ENCODE results near the gene FKBP9. TPM values are rescaled to one million over a fixed set of nuclear protein-coding genes. Genes with fewer than 3 reads are reported as not detected.
"Not testable (repeated sequence)": the region's sequence is repeated elsewhere in the genome, so short reads cannot be mapped to it uniquely, and the experiment has no call there.

FKBP9 gene
- total and polyA plus RNA-seq, 7 donors, result 10.6 to 42.6 (median 23.2) TPM

- Histone ChIP-seq H3K36me3 (ENCODE audit: insufficient read depth in 1 of 2, low read depth in 1 of 2) (no peaks in the 10 kb centered on the region), H3K4me3 (no peak overlapping the region), H3K9me3 (peaks cover 9% of the 10 kb centered on the region), H3K27ac (no peak overlapping the region), H3K4me1 (no peaks in the 10 kb centered on the region), H3K27me3 (ENCODE audit: insufficient read depth in 3 of 3, low read length in 2 of 3) (no peaks in the 10 kb centered on the region)
- no peak for ATAC-seq
- intact Hi-C loops (cut with DNase I), result loop anchor here in 1 of 2 donors (10.0 kb wide), 1 partner anchor 157 kb away; the partner anchor contains the start of gene RP9
- no peak for DNase-seq
- no peak for TF ChIP-seq CTCF (IDR thresholded peaks at IDR 0.05)
- 81 to 87% (median 87%) methylated on average over 3 of the region's 3 CpGs for WGBS, 3 donors
Measured at GRCh38 chr7:32947420-32947983, 9.7 kb upstream of the FKBP9 start.

- H3K27me3 ChIP-seq (ENCODE audit: insufficient read depth in 3 of 3, low read length in 2 of 3), result no peaks in the 10 kb centered on the region
- WGBS, 3 donors, result 90 to 95% (median 93%) methylated on average over 4 of the region's 4 CpGs
- no peak for TF ChIP-seq CTCF (IDR thresholded peaks at IDR 0.05)
- H3K9me3 ChIP-seq, result peaks cover 9% of the 10 kb centered on the region
- no peaks in the 10 kb centered on the region for H3K36me3 ChIP-seq (ENCODE audit: insufficient read depth in 1 of 2, low read depth in 1 of 2)
- intact Hi-C loops (cut with DNase I), result loop anchor here in 1 of 2 donors (10.0 kb wide), 1 partner anchor 157 kb away; the partner anchor contains the start of gene RP9
- no peaks in the 10 kb centered on the region for H3K4me1 ChIP-seq
- no peak for DNase-seq
- no peak overlapping the region for H3K4me3 ChIP-seq
- no peak overlapping the region for H3K27ac ChIP-seq
- ATAC-seq, result no peak
Measured at GRCh38 chr7:32948202-32948601, 9.0 kb upstream of the FKBP9 start.

- DNase-seq (no peak), ATAC-seq (no peak)
- H3K36me3 ChIP-seq (ENCODE audit: insufficient read depth in 1 of 2, low read depth in 1 of 2), result no peaks in the 10 kb centered on the region
- no peak overlapping the region for H3K27ac ChIP-seq
- H3K4me3 ChIP-seq, result no peak overlapping the region
- H3K4me1 ChIP-seq, result no peaks in the 10 kb centered on the region
- no peak for TF ChIP-seq CTCF (IDR thresholded peaks at IDR 0.05)
- 88 to 96% (median 93%) methylated on average over 1 of the region's 1 CpG for WGBS, 3 donors
- intact Hi-C loops (cut with DNase I), result no loop called here
- H3K27me3 ChIP-seq (ENCODE audit: insufficient read depth in 3 of 3, low read length in 2 of 3), result no peaks in the 10 kb centered on the region
- peaks cover 9% of the 10 kb centered on the region for H3K9me3 ChIP-seq
Measured at GRCh38 chr7:32952876-32953275, 4.4 kb upstream of the FKBP9 start.

GRCh38 chr7:32958046-32959025, 1.1 kb downstream of the FKBP9 start:
- TF ChIP-seq CTCF (IDR thresholded peaks at IDR 0.05), result no peak
- intact Hi-C loops (cut with DNase I), result loop anchor here in 1 of 2 donors (5.0 kb wide), 2 partner anchors 79 to 466 kb away; partner anchors contain the start of gene LSM5
- 12 to 18% (median 16%) methylated on average over 25 to 26 of the region's 26 CpGs for WGBS, 3 donors
- H3K9me3 ChIP-seq, result no peaks in the 10 kb centered on the region
- peak; percentile 64 to 80 for DNase-seq
- peak overlapping the region; percentile 94 for H3K4me3 ChIP-seq
- H3K27me3 ChIP-seq (ENCODE audit: insufficient read depth in 3 of 3, low read length in 2 of 3), result no peaks in the 10 kb centered on the region
- no peaks in the 10 kb centered on the region for H3K36me3 ChIP-seq (ENCODE audit: insufficient read depth in 1 of 2, low read depth in 1 of 2)
- H3K4me1 ChIP-seq, result peaks cover 15% of the 10 kb centered on the region
- ATAC-seq, result peak; percentile 18 to 56 (median 34)
- H3K27ac ChIP-seq, result peak overlapping the region; percentile 89

GRCh38 chr7:32963880-32964301, 6.7 kb downstream of the FKBP9 start:
- ATAC-seq (peak in 3 of 4 donors; percentile 36 to 40 (median 39)), DNase-seq (peak in 1 of 2 donors; percentile 21)
- 34 to 39% (median 38%) methylated on average over 5 of the region's 5 CpGs for WGBS, 3 donors
- H3K4me1 ChIP-seq, result peaks cover 21% of the 10 kb centered on the region
- H3K27me3 ChIP-seq (ENCODE audit: insufficient read depth in 3 of 3, low read length in 2 of 3); H3K9me3 ChIP-seq; H3K36me3 ChIP-seq (ENCODE audit: insufficient read depth in 1 of 2, low read depth in 1 of 2); H3K4me3 ChIP-seq; H3K27ac ChIP-seq; intact Hi-C loops (cut with DNase I): not testable (repeated sequence)

GRCh38 chr7:32964461-32965159, 7.4 kb downstream of the FKBP9 start:
- DNase-seq; intact Hi-C loops (cut with DNase I); H3K27ac ChIP-seq; H3K9me3 ChIP-seq; H3K27me3 ChIP-seq (ENCODE audit: insufficient read depth in 3 of 3, low read length in 2 of 3); H3K4me3 ChIP-seq; H3K36me3 ChIP-seq (ENCODE audit: insufficient read depth in 1 of 2, low read depth in 1 of 2): not testable (repeated sequence)
- 18 to 51% (median 24%) methylated on average over 5 to 7 of the region's 8 CpGs for WGBS, 3 donors
- peak; percentile 47 to 87 (median 85) for ATAC-seq
- peaks cover 14% of the 10 kb centered on the region for H3K4me1 ChIP-seq
